Hindlimb muscle (tissue), 1 donor: ENCODE results near the gene OR2V1. TPM values are rescaled to one million over a fixed set of nuclear protein-coding genes. Genes with fewer than 3 reads are reported as not detected.
"Not testable (repeated sequence)": the region's sequence is repeated elsewhere in the genome, so short reads cannot be mapped to it uniquely, and the experiment has no call there.

Experiments used
- DNase-seq: peaks from one replicate; pipeline ENCODE4 v3.0.0-alpha.2; 2013
- polyA plus RNA-seq: library from polyadenylated mRNA; unstranded; fragments of 120-200 nt; gene quantifications from one replicate; pipeline ENCODE4 v1.2.1, GENCODE V29; 2013; ENCODE audit not compliant: insufficient read length

Gene OR2V1, protein sequence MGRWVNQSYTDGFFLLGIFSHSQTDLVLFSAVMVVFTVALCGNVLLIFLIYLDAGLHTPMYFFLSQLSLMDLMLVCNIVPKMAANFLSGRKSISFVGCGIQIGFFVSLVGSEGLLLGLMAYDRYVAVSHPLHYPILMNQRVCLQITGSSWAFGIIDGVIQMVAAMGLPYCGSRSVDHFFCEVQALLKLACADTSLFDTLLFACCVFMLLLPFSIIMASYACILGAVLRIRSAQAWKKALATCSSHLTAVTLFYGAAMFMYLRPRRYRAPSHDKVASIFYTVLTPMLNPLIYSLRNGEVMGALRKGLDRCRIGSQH
- not detected for polyA plus RNA-seq

- no peak for DNase-seq
Measured at GRCh38 chr5:181130832-181131496, at the start of gene OR2V1. TSS of gene OR2V1 (minus strand) at chr5:181131169. CDS start at chr5:181125304, 5,865 bp downstream.

DNA sequence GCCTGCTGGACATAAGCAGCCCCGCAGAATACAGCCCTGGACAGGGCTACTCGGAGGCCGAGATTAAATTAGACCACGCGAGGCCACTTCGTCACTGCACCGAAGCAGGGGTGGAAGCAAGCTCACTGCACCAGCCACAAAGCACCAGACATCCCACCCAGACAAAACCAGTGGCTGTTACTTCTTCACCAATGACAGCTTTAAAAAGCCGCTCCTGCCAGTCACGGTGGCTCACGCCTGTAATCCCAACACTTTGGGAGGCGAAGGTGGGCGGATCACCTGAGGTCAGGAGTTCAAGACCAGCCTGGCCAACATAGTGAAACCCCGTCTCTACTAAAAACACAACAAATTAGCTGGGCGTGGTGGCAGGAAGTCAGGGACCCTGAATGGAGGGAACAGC lies 46.6 kb upstream of the OR2V1 start:
- not testable (repeated sequence) for DNase-seq

DNA sequence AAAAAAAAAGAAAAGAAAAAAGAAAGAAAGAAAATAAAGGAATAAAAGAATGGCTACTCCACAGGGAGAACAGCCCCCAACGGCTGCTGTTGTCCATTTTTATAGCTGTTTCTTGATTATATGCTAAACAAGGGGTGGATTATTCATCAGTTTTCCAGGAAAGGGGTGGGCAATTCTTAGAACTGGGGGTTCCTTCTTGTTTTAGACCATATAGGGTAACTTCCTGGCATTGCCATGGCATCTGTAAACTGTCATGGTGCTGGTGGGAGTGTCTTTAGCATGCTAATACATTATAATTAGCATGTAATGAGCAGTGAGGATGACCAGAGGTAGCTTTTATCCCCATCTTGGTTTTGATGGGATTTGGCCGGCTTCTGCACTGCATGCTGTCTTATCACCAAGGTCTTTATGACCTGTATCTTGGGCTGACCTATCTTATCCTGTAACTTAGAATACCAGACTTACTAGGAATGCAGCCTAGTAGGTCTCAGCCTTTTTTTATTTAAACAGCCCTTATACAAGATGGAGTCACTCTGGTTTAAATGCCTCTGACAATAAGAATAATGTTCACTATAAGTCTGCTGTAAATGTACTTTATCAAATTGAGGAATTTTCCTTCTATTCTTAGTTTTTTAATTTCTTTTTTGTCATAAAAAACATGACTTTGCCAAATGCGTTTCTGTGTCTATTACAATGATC lies 45.4 kb upstream of the OR2V1 start:
- DNase-seq, result no peak

DNA sequence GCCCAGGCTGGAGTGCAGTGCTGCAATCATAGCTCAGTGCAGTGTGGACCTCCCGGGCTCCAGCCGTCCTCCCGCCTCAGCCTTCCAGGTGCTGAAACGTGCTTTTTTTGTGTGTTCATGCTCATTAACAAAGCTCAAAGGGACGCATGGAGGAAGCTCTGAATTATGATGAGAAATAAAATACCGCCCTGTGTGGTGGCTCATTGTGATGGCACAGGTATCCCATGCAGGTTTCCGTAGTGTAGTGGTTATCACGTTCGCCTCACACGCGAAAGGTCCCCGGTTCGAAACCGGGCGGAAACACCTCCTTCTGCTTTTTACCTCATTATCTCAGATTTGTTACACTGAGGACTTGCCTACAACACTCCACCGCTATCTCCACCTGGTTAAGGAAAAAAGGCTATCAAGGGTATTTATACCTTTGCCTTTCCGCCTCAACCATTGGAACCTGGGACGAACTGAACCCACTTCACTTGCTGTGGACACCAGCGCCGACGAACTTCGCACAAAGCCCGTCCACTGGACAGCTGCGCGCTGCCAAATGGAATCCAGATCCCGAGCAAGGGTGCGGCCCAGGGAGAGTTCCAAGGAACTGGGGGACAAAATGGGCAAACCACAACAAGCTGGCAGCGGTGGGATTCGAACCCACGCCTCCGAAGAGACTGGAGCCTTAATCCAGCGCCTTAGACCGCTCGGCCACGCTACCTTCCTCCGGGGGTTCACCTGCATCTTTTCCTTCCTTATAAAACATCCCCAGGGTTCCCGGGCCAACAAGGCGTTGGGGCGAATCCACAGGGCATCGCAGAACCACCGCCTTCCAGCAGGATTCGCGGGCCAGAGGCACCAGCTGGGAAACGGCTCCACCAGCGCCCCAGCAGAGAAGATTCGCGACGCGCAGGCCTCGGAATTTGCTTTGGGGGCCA lies 42.7 kb upstream of the OR2V1 start:
- no peak for DNase-seq

GRCh38 chr5:181173027-181173419 lies 42.1 kb upstream of the OR2V1 start:
- DNase-seq, result no peak

DNA sequence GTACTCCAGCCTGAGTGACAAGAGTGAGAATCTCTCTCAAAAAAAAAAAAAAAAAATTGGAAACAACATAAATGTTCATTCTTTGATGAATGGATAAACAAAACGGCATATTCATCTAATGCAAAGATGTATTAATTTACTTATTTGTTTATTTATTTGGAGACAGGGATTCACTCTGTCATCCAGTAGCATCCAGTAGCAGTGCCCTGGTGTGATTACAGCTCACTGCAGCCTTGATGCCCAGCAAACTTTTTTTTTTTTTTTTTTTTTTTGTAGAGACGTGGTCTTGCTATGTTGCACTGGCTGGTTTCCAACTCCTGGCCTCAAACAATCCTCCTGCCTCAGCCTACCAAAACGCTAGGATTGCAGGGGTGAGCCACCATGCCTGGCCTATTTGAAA lies 40.8 kb upstream of the OR2V1 start:
- no peak for DNase-seq

- DNase-seq, result no peak
Measured at GRCh38 chr5:181170996-181171395, 40.0 kb upstream of the OR2V1 start.

DNA sequence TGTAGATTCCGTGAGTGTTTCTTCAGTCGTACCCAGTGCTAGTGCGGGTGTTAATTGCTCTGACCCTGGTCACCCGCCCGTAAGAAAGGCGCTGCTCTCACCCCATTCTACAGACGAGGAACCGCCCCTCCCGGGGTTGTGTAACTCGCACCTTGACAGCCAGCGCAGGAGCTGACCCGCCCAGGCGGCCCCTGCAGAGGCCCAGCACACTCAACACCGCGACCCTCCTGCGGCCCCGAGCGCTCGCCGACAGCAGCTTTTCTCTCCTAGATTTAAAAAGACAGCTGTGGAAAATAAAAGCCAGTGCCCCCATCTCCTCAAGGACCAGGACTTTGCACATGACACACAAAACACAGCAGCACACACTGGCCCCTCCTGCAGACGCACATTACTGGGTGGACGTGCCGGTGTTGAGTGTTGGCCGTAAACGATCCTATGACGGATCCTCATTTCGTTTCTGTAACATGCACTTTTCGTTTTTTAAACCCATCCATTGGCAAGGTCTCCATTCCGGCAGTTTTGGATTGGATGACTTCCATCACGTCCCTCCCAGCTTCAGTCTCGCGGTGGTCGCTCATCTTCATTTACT lies 39.4 kb upstream of the OR2V1 start:
- no peak for DNase-seq

GRCh38 chr5:181169459-181170236 lies 38.7 kb upstream of the OR2V1 start:
- DNase-seq, result not testable (repeated sequence)

- no peak for DNase-seq
Measured at GRCh38 chr5:181168595-181169118, 37.7 kb upstream of the OR2V1 start.

DNA sequence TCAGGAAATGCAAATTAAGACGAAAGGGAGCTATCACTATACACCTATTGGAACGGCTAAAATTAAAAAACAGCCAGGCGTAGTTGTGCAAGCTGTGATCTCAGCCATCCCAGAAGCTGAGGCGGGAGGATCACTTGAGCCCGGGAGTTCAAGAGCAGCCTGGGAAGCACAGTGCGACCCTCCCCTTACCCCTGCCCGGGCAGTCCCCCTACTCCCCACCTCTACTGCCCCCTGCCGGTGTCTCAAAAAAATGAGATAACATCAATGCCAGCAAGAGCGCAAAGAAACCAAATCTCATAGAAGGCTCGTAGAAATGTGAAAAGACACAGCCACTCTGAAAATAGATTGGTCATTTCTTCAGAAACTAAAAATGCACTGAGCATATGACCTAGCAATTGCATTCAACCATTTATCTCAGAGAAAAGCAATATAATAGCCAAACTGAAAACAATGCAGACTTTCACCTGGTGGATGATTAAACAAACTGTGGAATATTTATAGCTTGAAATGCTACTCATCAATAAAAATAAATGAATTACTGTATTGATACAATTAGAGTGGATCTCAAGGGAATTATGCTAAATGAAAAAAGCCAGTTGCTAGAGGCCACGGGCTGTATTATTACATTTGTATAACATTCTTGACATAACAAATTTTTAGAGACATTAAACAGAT lies 37.0 kb upstream of the OR2V1 start:
- no peak for DNase-seq

GRCh38 chr5:181166812-181167733 lies 36.1 kb upstream of the OR2V1 start:
- no peak for DNase-seq

DNA sequence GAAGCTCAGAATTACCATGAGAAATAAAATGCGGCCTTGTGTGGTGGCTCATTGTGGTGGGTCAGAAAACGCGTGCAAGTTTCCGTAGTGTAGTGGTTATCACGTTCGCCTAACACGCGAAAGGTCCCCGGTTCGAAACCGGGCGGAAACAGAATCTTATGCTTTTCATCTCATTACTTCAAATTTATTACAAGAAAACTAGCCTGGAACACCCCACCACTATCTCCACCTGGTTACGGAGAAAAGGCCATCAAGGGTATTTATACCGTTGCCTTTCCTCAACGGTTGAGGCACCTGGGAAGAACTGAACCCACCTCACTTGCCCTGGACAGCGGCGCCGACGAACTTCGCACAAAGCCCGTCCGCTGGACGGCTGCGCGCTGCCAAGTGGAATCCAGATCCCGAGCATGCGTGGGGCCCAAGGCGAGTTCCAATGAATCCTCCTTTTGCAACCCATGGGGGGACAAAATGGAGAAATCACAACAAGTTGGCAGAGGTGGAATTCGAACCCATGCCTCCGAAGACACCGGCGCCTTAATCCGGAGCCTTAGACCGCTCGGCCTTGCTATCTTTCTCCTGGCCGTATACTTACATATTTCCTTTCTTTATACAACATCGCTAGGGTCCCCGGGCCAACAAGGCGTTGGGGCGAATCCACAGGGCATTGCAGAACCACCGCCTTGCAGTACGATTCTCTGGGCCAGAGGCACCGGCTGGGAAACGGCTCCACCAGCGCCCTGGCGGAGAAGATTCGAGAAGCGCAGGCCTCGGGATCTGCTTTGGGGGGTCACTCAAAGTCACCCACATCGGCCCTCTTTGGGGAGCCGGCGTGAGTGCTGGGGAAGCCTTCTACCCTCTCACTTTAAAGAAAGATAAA lies 33.3 kb upstream of the OR2V1 start:
- DNase-seq, result no peak

GRCh38 chr5:181163487-181164075 lies 32.6 kb upstream of the OR2V1 start:
- no peak for DNase-seq

- no peak for DNase-seq
Measured at GRCh38 chr5:181161534-181162175, 30.7 kb upstream of the OR2V1 start.

GRCh38 chr5:181160755-181161533 lies 30.0 kb upstream of the OR2V1 start:
- not testable (repeated sequence) for DNase-seq
